22Rv1 (cell line): ENCODE measurements around the gene TACR2.

Experiments
- CTCF ChIP-seq: fragments of 450-650 bp; IDR thresholded peaks from 2 replicates; pipeline ENCODE4 v1.5.1; 2017; ENCODE audit warnings: mild to moderate bottlenecking
- ZFX ChIP-seq: fragments of 450-650 bp; IDR thresholded peaks from 2 replicates; pipeline ENCODE4 v1.6.1; 2017; ENCODE audit warnings: antibody characterized with exemption, borderline replicate concordance

GRCh38 chr10:69374242-69374641 lies 42.5 kb downstream of the TACR2 start:
- TF ChIP-seq CTCF (no peak), ZFX (no peak)
